Measurements from ENCODE around the gene LHFPL2. TPM values are rescaled to one million over a fixed set of nuclear protein-coding genes. Genes with fewer than 3 reads are reported as not detected.

Gene LHFPL2
- polyA plus RNA-seq, 1 of the 3 experiments (the other 2 are of a cell fraction): 10.4 TPM

DNA sequence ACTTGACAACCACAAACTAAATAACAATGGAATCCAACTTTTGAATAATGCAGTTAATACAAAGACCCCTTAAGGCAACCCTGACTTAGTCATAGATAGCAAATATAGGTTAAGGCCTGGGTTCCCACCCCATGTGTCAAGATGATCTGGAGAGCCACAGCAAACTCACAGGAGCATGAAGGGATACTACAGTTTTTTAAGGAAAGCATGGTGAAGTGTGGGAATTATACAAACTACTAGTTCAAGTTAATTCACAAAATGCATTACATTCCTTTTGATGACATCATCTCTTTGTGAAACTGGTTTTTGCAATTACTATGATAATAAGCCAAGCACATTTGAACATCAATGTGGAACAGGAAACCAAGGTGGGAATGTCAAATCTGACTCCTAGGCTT lies 50.6 kb downstream of the LHFPL2 start:
- Histone ChIP-seq H3K4me2 (no peak overlapping the region), H3K4me1 (ENCODE audit: control insufficient read depth in 1 of 2, insufficient read depth in 2 of 2, low read depth in 1 of 2, low read length in 1 of 2) (peaks cover 25 to 72% of the 10 kb centered on the region in 2 experiments)
- POLR2A ChIA-PET: no interaction called here

GRCh38 chr5:78597068-78597973 lies 51.3 kb downstream of the LHFPL2 start:
- WGBS (ENCODE audit: low lambda C conversion rate): 61% methylated on average over 5 of the region's 5 CpGs

More for the DNA sequence above, 50.6 kb downstream of the LHFPL2 start:
- DNase-seq: no peak
- Histone ChIP-seq H3K4me3 (ENCODE audit: low read depth in 2 of 2, low read length in 1 of 2) (no peak overlapping the region), H3K9me2 (no peaks in the 10 kb centered on the region), H3K27ac (ENCODE audit: low read depth in 2 of 2, low read length in 1 of 2) (peak overlapping the region in 1 of 2 experiments; percentile 100; a peak in 3 of 4 replicates), H3K9me3 (no peaks in the 10 kb centered on the region), H3K79me2 (ENCODE audit: insufficient read depth) (peaks cover 89% of the 10 kb centered on the region), H3F3A (replicated peaks; ENCODE audit: insufficient read depth) (peaks cover 78% of the 10 kb centered on the region), H3K36me3 (replicated peaks in 1 of 2; ENCODE audit: control insufficient read depth in 1 of 2, insufficient read depth in 2 of 2, low read length in 1 of 2) (peaks cover 0 to 18% of the 10 kb centered on the region in 2 experiments), H2AFZ (ENCODE audit: low read depth) (no peak overlapping the region), H3K27me3 (ENCODE audit: insufficient read depth) (no peaks in the 10 kb centered on the region), H3K9ac (peak overlapping the region; percentile 76; the same call in 1 of the 2 replicates), H4K20me1 (ENCODE audit: insufficient read depth) (no peaks in the 10 kb centered on the region)
- TF ChIP-seq, protein P1, sequence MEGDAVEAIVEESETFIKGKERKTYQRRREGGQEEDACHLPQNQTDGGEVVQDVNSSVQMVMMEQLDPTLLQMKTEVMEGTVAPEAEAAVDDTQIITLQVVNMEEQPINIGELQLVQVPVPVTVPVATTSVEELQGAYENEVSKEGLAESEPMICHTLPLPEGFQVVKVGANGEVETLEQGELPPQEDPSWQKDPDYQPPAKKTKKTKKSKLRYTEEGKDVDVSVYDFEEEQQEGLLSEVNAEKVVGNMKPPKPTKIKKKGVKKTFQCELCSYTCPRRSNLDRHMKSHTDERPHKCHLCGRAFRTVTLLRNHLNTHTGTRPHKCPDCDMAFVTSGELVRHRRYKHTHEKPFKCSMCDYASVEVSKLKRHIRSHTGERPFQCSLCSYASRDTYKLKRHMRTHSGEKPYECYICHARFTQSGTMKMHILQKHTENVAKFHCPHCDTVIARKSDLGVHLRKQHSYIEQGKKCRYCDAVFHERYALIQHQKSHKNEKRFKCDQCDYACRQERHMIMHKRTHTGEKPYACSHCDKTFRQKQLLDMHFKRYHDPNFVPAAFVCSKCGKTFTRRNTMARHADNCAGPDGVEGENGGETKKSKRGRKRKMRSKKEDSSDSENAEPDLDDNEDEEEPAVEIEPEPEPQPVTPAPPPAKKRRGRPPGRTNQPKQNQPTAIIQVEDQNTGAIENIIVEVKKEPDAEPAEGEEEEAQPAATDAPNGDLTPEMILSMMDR (IDR thresholded peaks at IDR 0.05): no peak
- TF ChIP-seq TCF12 (IDR thresholded peaks at IDR 0.05): no peak
- CTCF ChIA-PET: no interaction called here

GRCh38 chr5:78595458-78595921 lies 53.1 kb downstream of the LHFPL2 start:
- peaks cover 89% of the 10 kb centered on the region for H3K79me2 ChIP-seq (ENCODE audit: insufficient read depth)

More at GRCh38 chr5:78597068-78597973, 51.3 kb downstream of the LHFPL2 start:
- ChIA-PET CTCF (no interaction called here), POLR2A (no interaction called here)
- no peaks in the 10 kb centered on the region for H3K9me3 ChIP-seq
- no peak for DNase-seq
- H3K9ac ChIP-seq: peak overlapping the region; percentile 76; the same call in 1 of the 2 replicates
- peaks cover 0 to 17% of the 10 kb centered on the region in 2 experiments for H3K36me3 ChIP-seq (replicated peaks in 1 of 2; ENCODE audit: control insufficient read depth in 1 of 2, insufficient read depth in 2 of 2, low read length in 1 of 2)
- H2AFZ ChIP-seq (ENCODE audit: low read depth): no peak overlapping the region
- H3K4me1 ChIP-seq (ENCODE audit: control insufficient read depth in 1 of 2, insufficient read depth in 2 of 2, low read depth in 1 of 2, low read length in 1 of 2): peaks cover 26 to 74% of the 10 kb centered on the region in 2 experiments
- no peaks in the 10 kb centered on the region for H3K9me2 ChIP-seq
- H4K20me1 ChIP-seq (ENCODE audit: insufficient read depth): no peaks in the 10 kb centered on the region
- peak overlapping the region; percentile 3; the same call in 1 of the 2 replicates for H3K4me2 ChIP-seq
- peaks cover 73% of the 10 kb centered on the region for H3F3A ChIP-seq (replicated peaks; ENCODE audit: insufficient read depth)
- H3K79me2 ChIP-seq (ENCODE audit: insufficient read depth): peaks cover 89% of the 10 kb centered on the region
- TF ChIP-seq JUND (IDR thresholded peaks at IDR 0.05) (no peak), FOSL2 (IDR thresholded peaks at IDR 0.05; ENCODE audit: borderline replicate concordance, low read depth) (peak; percentile 28; the same call in 1 of the 2 replicates)
- H3K27ac ChIP-seq (ENCODE audit: low read depth in 2 of 2, low read length in 1 of 2): peak overlapping the region; percentile 22 to 100; a peak in 3 of 4 replicates
- H3K4me3 ChIP-seq (ENCODE audit: low read depth in 2 of 2, low read length in 1 of 2): no peak overlapping the region
- no peaks in the 10 kb centered on the region for H3K27me3 ChIP-seq (ENCODE audit: insufficient read depth)

More at GRCh38 chr5:78595458-78595921, 53.1 kb downstream of the LHFPL2 start:
- no peaks in the 10 kb centered on the region for H3K27me3 ChIP-seq (ENCODE audit: insufficient read depth)
- H3K9ac ChIP-seq: peak overlapping the region; percentile 76
- 66% methylated on average over 4 of the region's 4 CpGs for WGBS (ENCODE audit: low lambda C conversion rate)
- peak overlapping the region; percentile 79 to 100 for H3K27ac ChIP-seq (ENCODE audit: low read depth in 2 of 2, low read length in 1 of 2)
- no peaks in the 10 kb centered on the region for H3K9me2 ChIP-seq
- peaks cover 0 to 16% of the 10 kb centered on the region in 2 experiments for H3K36me3 ChIP-seq (replicated peaks in 1 of 2; ENCODE audit: control insufficient read depth in 1 of 2, insufficient read depth in 2 of 2, low read length in 1 of 2)
- peak overlapping the region; percentile 49 for H3K4me2 ChIP-seq
- DNase-seq: no peak
- no peaks in the 10 kb centered on the region for H3K9me3 ChIP-seq
- no peak overlapping the region for H3K4me3 ChIP-seq (ENCODE audit: low read depth in 2 of 2, low read length in 1 of 2)
- H2AFZ ChIP-seq (ENCODE audit: low read depth): no peak overlapping the region
- H4K20me1 ChIP-seq (ENCODE audit: insufficient read depth): no peaks in the 10 kb centered on the region
- TF ChIP-seq FOXM1 (IDR thresholded peaks at IDR 0.05; ENCODE audit: low read depth) (0 out of 2 replicates have a peak, but pooled peaks have one; percentile 3), ZBTB33 (IDR thresholded peaks at IDR 0.05; ENCODE audit: borderline replicate concordance, low read depth) (no peak)
- peaks cover 59% of the 10 kb centered on the region for H3F3A ChIP-seq (replicated peaks; ENCODE audit: insufficient read depth)
- POLR2A ChIA-PET: no interaction called here
- peaks cover 34 to 75% of the 10 kb centered on the region in 2 experiments for H3K4me1 ChIP-seq (ENCODE audit: control insufficient read depth in 1 of 2, insufficient read depth in 2 of 2, low read depth in 1 of 2, low read length in 1 of 2)
- CTCF ChIA-PET: interaction anchor here (0.6 to 1.5 kb wide), 2 partner anchors 28 to 62 kb away, joined by 3 to 4 read pairs; no protein-coding TSS in a partner anchor
